OCI-LY7 (cell line): ENCODE data around the gene GP2.

ENCODE experiments used
- EZH2phosphoT487 ChIP-seq: fragments of 200-600 bp; sonication (generic); IDR thresholded peaks from 2 replicates; pipeline ENCODE4 v1.6.1; 2018; ENCODE audit warnings: low read depth, borderline replicate concordance, mild to moderate bottlenecking, mixed run types, antibody characterized with exemption, low read length, moderate library complexity, mixed read lengths
- TF ChIP-seq, protein P1 (sequence below): fragments of 200-600 bp; sonication (generic); conservative IDR thresholded peaks from 2 replicates; pipeline ENCODE4 v1.5.1; 2014; ENCODE audit warnings: mild to moderate bottlenecking, antibody characterized with exemption, low read length, moderate library complexity, mixed read lengths

DNA sequence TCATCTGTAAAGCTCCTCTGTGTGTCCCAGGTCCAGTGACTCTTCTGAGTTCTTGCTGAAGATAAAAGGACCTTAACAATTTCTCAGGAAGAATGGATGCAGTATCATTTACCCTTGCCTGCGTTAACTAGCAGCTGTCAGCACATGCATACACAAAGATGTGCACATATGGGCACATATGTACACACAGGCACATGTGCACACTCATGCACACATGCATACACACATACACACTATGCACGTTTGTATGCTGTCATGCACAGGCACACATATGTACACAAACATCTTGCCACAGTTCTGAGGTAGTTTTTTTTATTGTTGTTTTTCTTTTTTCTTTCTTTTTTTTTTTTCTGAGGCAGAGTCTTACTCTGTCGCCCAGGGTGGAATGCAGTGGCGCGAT, 24.9 kb downstream of the GP2 start:
- TF ChIP-seq, protein P1, sequence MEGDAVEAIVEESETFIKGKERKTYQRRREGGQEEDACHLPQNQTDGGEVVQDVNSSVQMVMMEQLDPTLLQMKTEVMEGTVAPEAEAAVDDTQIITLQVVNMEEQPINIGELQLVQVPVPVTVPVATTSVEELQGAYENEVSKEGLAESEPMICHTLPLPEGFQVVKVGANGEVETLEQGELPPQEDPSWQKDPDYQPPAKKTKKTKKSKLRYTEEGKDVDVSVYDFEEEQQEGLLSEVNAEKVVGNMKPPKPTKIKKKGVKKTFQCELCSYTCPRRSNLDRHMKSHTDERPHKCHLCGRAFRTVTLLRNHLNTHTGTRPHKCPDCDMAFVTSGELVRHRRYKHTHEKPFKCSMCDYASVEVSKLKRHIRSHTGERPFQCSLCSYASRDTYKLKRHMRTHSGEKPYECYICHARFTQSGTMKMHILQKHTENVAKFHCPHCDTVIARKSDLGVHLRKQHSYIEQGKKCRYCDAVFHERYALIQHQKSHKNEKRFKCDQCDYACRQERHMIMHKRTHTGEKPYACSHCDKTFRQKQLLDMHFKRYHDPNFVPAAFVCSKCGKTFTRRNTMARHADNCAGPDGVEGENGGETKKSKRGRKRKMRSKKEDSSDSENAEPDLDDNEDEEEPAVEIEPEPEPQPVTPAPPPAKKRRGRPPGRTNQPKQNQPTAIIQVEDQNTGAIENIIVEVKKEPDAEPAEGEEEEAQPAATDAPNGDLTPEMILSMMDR, result no peak
- TF ChIP-seq EZH2phosphoT487, result no peak
